Fibroblast of lung (primary cell): ENCODE results near the gene KIAA1671. TPM values are rescaled to one million over a fixed set of nuclear protein-coding genes. Genes with fewer than 3 reads are reported as not detected.

Experiments used
- DNase-seq, 2 donors: peaks; one replicate each; pipeline versions ENCODE4 v3.0.0 to v3.0.0-alpha.2; 2010; ENCODE audit warnings: low read depth in 2 of 2
- H2AFZ ChIP-seq: 2 replicates; pipeline ENCODE4 v1.5.1; 2012; ENCODE audit warnings: low read length, control low read depth, inconsistent platforms
- H3K27ac ChIP-seq: 2 replicates; pipeline ENCODE4 v1.5.1; 2011; ENCODE audit warnings: low read length, control low read depth; ENCODE audit not compliant: insufficient read depth
- H3K27me3 ChIP-seq: 2 replicates; pipeline ENCODE4 v1.5.1; 2011; ENCODE audit warnings: mild to moderate bottlenecking, low read length; ENCODE audit not compliant: control insufficient read depth, insufficient read depth
- H3K36me3 ChIP-seq: 2 replicates; pipeline ENCODE4 v1.5.1; 2011; ENCODE audit warnings: low read length; ENCODE audit not compliant: control insufficient read depth, insufficient read depth
- H3K4me1 ChIP-seq: 2 replicates; pipeline ENCODE4 v1.5.1; 2011; ENCODE audit warnings: low read length; ENCODE audit not compliant: control insufficient read depth, insufficient read depth; ENCODE audit errors: extremely low read depth
- H3K4me2 ChIP-seq: 2 replicates; pipeline ENCODE4 v1.5.1; 2011; ENCODE audit warnings: low read length, control low read depth; ENCODE audit not compliant: insufficient read depth; ENCODE audit errors: extremely low read depth
- H3K4me3 ChIP-seq, 4 experiments: fragments of 200-600 bp in 1 of 4; sonication (generic) in 1 of 4; replicated peaks in 1 of 4; 2 replicates each; pipeline ENCODE4 v1.5.1; 2011 to 2016; ENCODE audit warnings: low read length in 4 of 4, low read depth in 3 of 4, mild to moderate bottlenecking in 3 of 4, control low read depth in 2 of 4, inconsistent platforms in 1 of 4, mixed read lengths in 1 of 4; ENCODE audit not compliant: insufficient read depth in 1 of 4; ENCODE audit errors: control extremely low read depth in 1 of 4
- H3K79me2 ChIP-seq: 2 replicates; pipeline ENCODE4 v1.5.1; 2012; ENCODE audit warnings: mild to moderate bottlenecking, low read length, inconsistent platforms; ENCODE audit not compliant: control insufficient read depth, insufficient read depth
- H3K9ac ChIP-seq: 2 replicates; pipeline ENCODE4 v1.5.1; 2011; ENCODE audit warnings: mild to moderate bottlenecking, low read length, control low read depth; ENCODE audit not compliant: insufficient read depth
- H3K9me3 ChIP-seq: 2 replicates; pipeline ENCODE4 v1.5.1; 2012; ENCODE audit warnings: low read depth, low read length; ENCODE audit not compliant: control insufficient read depth, insufficient read depth
- H4K20me1 ChIP-seq: 2 replicates; pipeline ENCODE4 v1.5.1; 2011; ENCODE audit warnings: low read length; ENCODE audit not compliant: control insufficient read depth, insufficient read depth; ENCODE audit errors: extremely low read depth
- EZH2 ChIP-seq: IDR thresholded peaks from 2 replicates; pipeline ENCODE4 v1.5.1; 2012; ENCODE audit warnings: low read length, control low read depth, mild to moderate bottlenecking; ENCODE audit errors: missing control alignments
- polyA plus RNA-seq, 2 donors: library from polyadenylated mRNA; depleted of rRNA in 1 of 2; stranded (reverse) in 1 of 2; unstranded in 1 of 2; fragments of >200 nt; gene quantifications; 2 replicates each; pipeline ENCODE4 v1.2.1, GENCODE V29; 2011 to 2012; ENCODE audit warnings: missing spikeins in 1 of 2
- total RNA-seq: library from RNA; depleted of rRNA; stranded (reverse); fragments of >200 nt; gene quantifications from 2 replicates; pipeline ENCODE4 v1.2.1, GENCODE V29; 2014
- TF ChIP-seq, protein P1 (sequence below), 2 donors: IDR thresholded peaks in 1 of 2; conservative IDR thresholded peaks in 1 of 2; 1 replicate in 1 of 2; 2 replicates in 1 of 2; pipeline ENCODE4 v1.5.1; 2011 to 2012; ENCODE audit warnings: low read length in 2 of 2, control low read depth in 1 of 2, inconsistent platforms in 1 of 2, low read depth in 1 of 2, mild to moderate bottlenecking in 1 of 2

KIAA1671 gene
- total and polyA plus RNA-seq, 2 donors (not counting 1 experiment from before 2014, with no cell fraction given) = 0.34 to 1.3 TPM

DNA sequence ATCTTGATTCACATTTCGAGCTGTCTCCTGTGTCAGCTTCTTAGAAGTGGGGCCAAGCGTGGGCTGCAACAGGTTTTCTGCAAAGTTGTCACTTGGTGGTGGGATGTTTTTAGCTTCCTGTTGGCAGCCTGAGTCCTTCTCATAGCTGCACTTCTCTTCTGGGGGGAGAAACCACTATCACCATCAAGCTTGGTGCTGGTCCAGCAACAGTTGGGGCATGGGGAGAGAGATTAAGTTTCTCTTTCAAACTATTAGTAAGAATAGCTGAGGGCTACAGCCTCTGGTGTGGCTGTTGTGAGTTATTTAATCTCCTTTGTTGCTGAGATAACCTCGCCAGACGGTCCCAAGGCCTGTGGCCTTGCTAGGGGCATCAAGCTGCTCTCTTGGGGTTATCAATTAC lies 123.8 kb downstream of the KIAA1671 start:
- Histone ChIP-seq H3K79me2 (no peaks in the 10 kb centered on the region), H3K9ac (no peak overlapping the region), H3K27me3 (no peaks in the 10 kb centered on the region), H3K4me3 (no peak overlapping the region), H2AFZ (no peak overlapping the region), H3K36me3 (no peaks in the 10 kb centered on the region), H3K4me2 (no peak overlapping the region), H3K27ac (no peak overlapping the region), H3K4me1 (no peaks in the 10 kb centered on the region), H3K9me3 (no peaks in the 10 kb centered on the region), H4K20me1 (no peaks in the 10 kb centered on the region)
- TF ChIP-seq, protein P1, sequence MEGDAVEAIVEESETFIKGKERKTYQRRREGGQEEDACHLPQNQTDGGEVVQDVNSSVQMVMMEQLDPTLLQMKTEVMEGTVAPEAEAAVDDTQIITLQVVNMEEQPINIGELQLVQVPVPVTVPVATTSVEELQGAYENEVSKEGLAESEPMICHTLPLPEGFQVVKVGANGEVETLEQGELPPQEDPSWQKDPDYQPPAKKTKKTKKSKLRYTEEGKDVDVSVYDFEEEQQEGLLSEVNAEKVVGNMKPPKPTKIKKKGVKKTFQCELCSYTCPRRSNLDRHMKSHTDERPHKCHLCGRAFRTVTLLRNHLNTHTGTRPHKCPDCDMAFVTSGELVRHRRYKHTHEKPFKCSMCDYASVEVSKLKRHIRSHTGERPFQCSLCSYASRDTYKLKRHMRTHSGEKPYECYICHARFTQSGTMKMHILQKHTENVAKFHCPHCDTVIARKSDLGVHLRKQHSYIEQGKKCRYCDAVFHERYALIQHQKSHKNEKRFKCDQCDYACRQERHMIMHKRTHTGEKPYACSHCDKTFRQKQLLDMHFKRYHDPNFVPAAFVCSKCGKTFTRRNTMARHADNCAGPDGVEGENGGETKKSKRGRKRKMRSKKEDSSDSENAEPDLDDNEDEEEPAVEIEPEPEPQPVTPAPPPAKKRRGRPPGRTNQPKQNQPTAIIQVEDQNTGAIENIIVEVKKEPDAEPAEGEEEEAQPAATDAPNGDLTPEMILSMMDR (conservative IDR thresholded peaks at IDR 0.05 in 1 of 2, IDR thresholded peaks at IDR 0.05 in 1 of 2; ENCODE audit: low read depth in 1 of 2, low read length in 2 of 2) = no peak
- TF ChIP-seq EZH2 = no peak
- DNase-seq = no peak

DNA sequence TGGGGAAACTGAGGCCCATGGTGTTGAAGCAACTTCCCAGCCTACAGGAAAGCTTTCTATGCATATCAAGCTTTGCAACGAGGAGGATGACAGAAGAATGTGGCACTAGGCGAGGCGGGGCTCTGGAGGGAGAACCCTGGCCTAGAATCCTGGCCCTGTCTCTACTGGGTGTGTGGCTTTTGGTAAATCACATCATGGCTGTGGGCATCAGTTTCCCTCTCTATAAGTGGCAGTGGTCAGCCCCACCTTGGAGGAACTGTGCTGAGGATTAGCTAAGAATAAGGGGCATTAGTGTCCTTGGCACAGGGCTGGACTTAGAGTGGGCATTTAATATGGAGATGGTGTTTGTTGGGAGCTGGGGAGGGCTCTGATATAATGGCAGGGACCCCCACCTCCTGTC lies 124.5 kb downstream of the KIAA1671 start:
- Histone ChIP-seq H3K36me3 (no peaks in the 10 kb centered on the region), H3K27me3 (no peaks in the 10 kb centered on the region), H4K20me1 (no peaks in the 10 kb centered on the region), H3K9me3 (no peaks in the 10 kb centered on the region), H2AFZ (no peak overlapping the region), H3K27ac (no peak overlapping the region), H3K79me2 (no peaks in the 10 kb centered on the region), H3K9ac (no peak overlapping the region), H3K4me1 (no peaks in the 10 kb centered on the region), H3K4me2 (no peak overlapping the region), H3K4me3 (no peak overlapping the region)
- TF ChIP-seq EZH2 = no peak
- TF ChIP-seq, protein P1 (conservative IDR thresholded peaks at IDR 0.05 in 1 of 2, IDR thresholded peaks at IDR 0.05 in 1 of 2; ENCODE audit: low read depth in 1 of 2, low read length in 2 of 2) = no peak
- no peak for DNase-seq

DNA sequence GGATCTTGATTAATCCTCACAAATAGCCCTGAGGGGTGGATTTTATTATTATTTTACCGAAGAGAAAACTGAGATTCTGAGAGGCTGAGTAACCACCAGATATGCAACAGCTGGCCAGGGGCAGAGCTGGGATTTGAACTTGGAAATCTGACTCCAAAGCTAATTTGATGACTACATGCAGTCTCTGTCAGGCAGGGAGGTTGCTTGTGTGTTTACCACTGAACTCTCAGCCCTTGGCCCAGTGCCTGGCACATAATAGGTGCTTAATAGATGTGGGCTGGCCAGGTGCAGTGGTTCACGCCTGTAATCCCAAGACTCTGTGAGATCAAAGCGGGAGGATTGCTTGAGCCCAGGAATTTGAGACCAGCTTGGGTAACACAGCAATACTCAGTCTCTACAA lies 125.4 kb downstream of the KIAA1671 start:
- no peaks in the 10 kb centered on the region for H3K79me2 ChIP-seq
- no peaks in the 10 kb centered on the region for H4K20me1 ChIP-seq
- H3K36me3 ChIP-seq = no peaks in the 10 kb centered on the region
- no peak overlapping the region for H3K4me3 ChIP-seq
- DNase-seq = no peak
- H3K27ac ChIP-seq = no peak overlapping the region
- TF ChIP-seq EZH2 = no peak
- TF ChIP-seq, protein P1 (conservative IDR thresholded peaks at IDR 0.05 in 1 of 2, IDR thresholded peaks at IDR 0.05 in 1 of 2; ENCODE audit: low read depth in 1 of 2, low read length in 2 of 2) = no peak
- no peak overlapping the region for H3K9ac ChIP-seq
- H3K27me3 ChIP-seq = no peaks in the 10 kb centered on the region
- no peaks in the 10 kb centered on the region for H3K9me3 ChIP-seq
- no peaks in the 10 kb centered on the region for H3K4me1 ChIP-seq
- no peak overlapping the region for H2AFZ ChIP-seq
- H3K4me2 ChIP-seq = no peak overlapping the region
